H1 (cell line): Measurements from ENCODE around the gene RASGRF1. TPM values are rescaled to one million over a fixed set of nuclear protein-coding genes. Genes with fewer than 3 reads are reported as not detected.

ENCODE experiments used
- ATF3 ChIP-seq: IDR thresholded peaks from 2 replicates; pipeline ENCODE4 v1.6.1; 2011; ENCODE audit warnings: low read depth, mild to moderate bottlenecking, low read length; ENCODE audit not compliant: insufficient read depth
- CHD7 ChIP-seq: fragments of 300-600 bp; sonication (generic); IDR thresholded peaks from 2 replicates; pipeline ENCODE4 v1.7.1; 2012; ENCODE audit warnings: low read length, moderate library complexity, mild to moderate bottlenecking, inconsistent platforms; ENCODE audit not compliant: insufficient replicate concordance
- CREB1 ChIP-seq: IDR thresholded peaks from 2 replicates; pipeline ENCODE4 v1.6.1; 2012; ENCODE audit warnings: inconsistent platforms
- JUND ChIP-seq: IDR thresholded peaks from 2 replicates; pipeline ENCODE4 v1.6.1; 2011; ENCODE audit warnings: mild to moderate bottlenecking, improper control_type of control experiment, low read length
- KDM5A ChIP-seq: fragments of 200-600 bp; IDR thresholded peaks from 2 replicates; pipeline ENCODE4 v1.7.1; 2012; ENCODE audit warnings: mild to moderate bottlenecking, low read length, inconsistent platforms, mixed read lengths
- PHF8 ChIP-seq: fragments of 200-600 bp; sonication (generic); conservative IDR thresholded peaks from 2 replicates; pipeline ENCODE4 v1.7.1; 2012; ENCODE audit warnings: low read depth, mild to moderate bottlenecking, inconsistent platforms, low read length, moderate library complexity
- POLR2A ChIP-seq, 2 experiments: IDR thresholded peaks; 1 replicate in 1 of 2; 2 replicates in 1 of 2; pipeline ENCODE4 v1.6.1; 2011; ENCODE audit warnings: low read depth in 2 of 2, low read length in 2 of 2, mild to moderate bottlenecking in 2 of 2; ENCODE audit errors: control extremely low read depth in 1 of 2
- RAD21 ChIP-seq, 2 experiments: IDR thresholded peaks in 1 of 2; conservative IDR thresholded peaks in 1 of 2; 2 replicates each; pipeline ENCODE4 v1.6.1; 2011; ENCODE audit warnings: low read depth in 2 of 2, low read length in 2 of 2, improper control_type of control experiment in 1 of 2, inconsistent platforms in 1 of 2, mild to moderate bottlenecking in 1 of 2, moderate library complexity in 1 of 2
- RXRA ChIP-seq: IDR thresholded peaks from 2 replicates; pipeline ENCODE4 v1.6.1; 2011; ENCODE audit warnings: low read depth, mild to moderate bottlenecking, low read length, moderate library complexity; ENCODE audit not compliant: insufficient read depth
- SUZ12 ChIP-seq: fragments of 200-600 bp; sonication (generic); IDR thresholded peaks from 2 replicates; pipeline ENCODE4 v1.6.1; 2012; ENCODE audit warnings: mild to moderate bottlenecking, inconsistent platforms, low read length, moderate library complexity, mixed read lengths
- polyA plus RNA-seq, 7 experiments: library from polyadenylated mRNA; depleted of rRNA in 3 of 7; stranded (reverse) in 5 of 7; unstranded in 2 of 7; fragments of >200 nt in 5 of 7; fragments of 200-250 nt in 2 of 7; gene quantifications; 1 replicate in 5 of 7; 2 replicates in 1 of 7; 4 replicates in 1 of 7; pipeline versions ENCODE4 v1.2.1 to v1.2.3, GENCODE V29; 2011 to 2013; ENCODE audit warnings: missing spikeins in 2 of 7, mixed read lengths in 2 of 7
- total RNA-seq: library from RNA; stranded (reverse); fragmentation: NEBNext Ultra II Directional; extraction: Animal tissue kit (Norgen Biotek cat#: 25700); gene quantifications from 2 replicates; pipeline ENCODE4 v1.2.1, GENCODE V29; 2021

The RASGRF1 gene
- total and polyA plus RNA-seq, 2 of the 8 experiments (the other 6 are each of a cell fraction or from before 2014, with no cell fraction given) = 0.42 to 0.67 TPM

- TF ChIP-seq CHD7 (no peak), CREB1 (no peak), ATF3 (no peak), RAD21 (IDR thresholded peaks at IDR 0.05 in 1 of 2, conservative IDR thresholded peaks at IDR 0.05 in 1 of 2; ENCODE audit: low read depth in 2 of 2, low read length in 2 of 2) (no peak), POLR2A (IDR thresholded peaks at IDR 0.05; ENCODE audit: control extremely low read depth in 1 of 2, low read depth in 2 of 2, low read length in 2 of 2) (no peak), JUND (no peak), SUZ12 (no peak), PHF8 (no peak), KDM5A (no peak), RXRA (no peak)
Measured at GRCh38 chr15:78925076-78925624, 165.4 kb downstream of the RASGRF1 start (continued).
